Fibroblast of lung (primary cell): Measurements from ENCODE around the gene ALPK3. TPM values are rescaled to one million over a fixed set of nuclear protein-coding genes. Genes with fewer than 3 reads are reported as not detected.

ENCODE experiments used
- DNase-seq, 2 donors: peaks; one replicate each; pipeline versions ENCODE4 v3.0.0 to v3.0.0-alpha.2; 2010; ENCODE audit warnings: low read depth in 2 of 2
- H2AFZ ChIP-seq: 2 replicates; pipeline ENCODE4 v1.5.1; 2012; ENCODE audit warnings: low read length, control low read depth, inconsistent platforms
- H3K27ac ChIP-seq: 2 replicates; pipeline ENCODE4 v1.5.1; 2011; ENCODE audit warnings: low read length, control low read depth; ENCODE audit not compliant: insufficient read depth
- H3K27me3 ChIP-seq: 2 replicates; pipeline ENCODE4 v1.5.1; 2011; ENCODE audit warnings: mild to moderate bottlenecking, low read length; ENCODE audit not compliant: control insufficient read depth, insufficient read depth
- H3K36me3 ChIP-seq: 2 replicates; pipeline ENCODE4 v1.5.1; 2011; ENCODE audit warnings: low read length; ENCODE audit not compliant: control insufficient read depth, insufficient read depth
- H3K4me1 ChIP-seq: 2 replicates; pipeline ENCODE4 v1.5.1; 2011; ENCODE audit warnings: low read length; ENCODE audit not compliant: control insufficient read depth, insufficient read depth; ENCODE audit errors: extremely low read depth
- H3K4me2 ChIP-seq: 2 replicates; pipeline ENCODE4 v1.5.1; 2011; ENCODE audit warnings: low read length, control low read depth; ENCODE audit not compliant: insufficient read depth; ENCODE audit errors: extremely low read depth
- H3K4me3 ChIP-seq, 4 experiments: fragments of 200-600 bp in 1 of 4; sonication (generic) in 1 of 4; replicated peaks in 1 of 4; 2 replicates each; pipeline ENCODE4 v1.5.1; 2011 to 2016; ENCODE audit warnings: low read length in 4 of 4, low read depth in 3 of 4, mild to moderate bottlenecking in 3 of 4, control low read depth in 2 of 4, inconsistent platforms in 1 of 4, mixed read lengths in 1 of 4; ENCODE audit not compliant: insufficient read depth in 1 of 4; ENCODE audit errors: control extremely low read depth in 1 of 4
- H3K79me2 ChIP-seq: 2 replicates; pipeline ENCODE4 v1.5.1; 2012; ENCODE audit warnings: mild to moderate bottlenecking, low read length, inconsistent platforms; ENCODE audit not compliant: control insufficient read depth, insufficient read depth
- H3K9ac ChIP-seq: 2 replicates; pipeline ENCODE4 v1.5.1; 2011; ENCODE audit warnings: mild to moderate bottlenecking, low read length, control low read depth; ENCODE audit not compliant: insufficient read depth
- H3K9me3 ChIP-seq: 2 replicates; pipeline ENCODE4 v1.5.1; 2012; ENCODE audit warnings: low read depth, low read length; ENCODE audit not compliant: control insufficient read depth, insufficient read depth
- H4K20me1 ChIP-seq: 2 replicates; pipeline ENCODE4 v1.5.1; 2011; ENCODE audit warnings: low read length; ENCODE audit not compliant: control insufficient read depth, insufficient read depth; ENCODE audit errors: extremely low read depth
- EZH2 ChIP-seq: IDR thresholded peaks from 2 replicates; pipeline ENCODE4 v1.5.1; 2012; ENCODE audit warnings: low read length, control low read depth, mild to moderate bottlenecking; ENCODE audit errors: missing control alignments
- polyA plus RNA-seq, 2 donors: library from polyadenylated mRNA; depleted of rRNA in 1 of 2; stranded (reverse) in 1 of 2; unstranded in 1 of 2; fragments of >200 nt; gene quantifications; 2 replicates each; pipeline ENCODE4 v1.2.1, GENCODE V29; 2011 to 2012; ENCODE audit warnings: missing spikeins in 1 of 2
- total RNA-seq: library from RNA; depleted of rRNA; stranded (reverse); fragments of >200 nt; gene quantifications from 2 replicates; pipeline ENCODE4 v1.2.1, GENCODE V29; 2014
- TF ChIP-seq, protein P1 (sequence below), 2 donors: IDR thresholded peaks in 1 of 2; conservative IDR thresholded peaks in 1 of 2; 1 replicate in 1 of 2; 2 replicates in 1 of 2; pipeline ENCODE4 v1.5.1; 2011 to 2012; ENCODE audit warnings: low read length in 2 of 2, control low read depth in 1 of 2, inconsistent platforms in 1 of 2, low read depth in 1 of 2, mild to moderate bottlenecking in 1 of 2

The ALPK3 gene
- total and polyA plus RNA-seq, 2 donors (not counting 1 experiment from before 2014, with no cell fraction given), result 0.03 to 0.50 TPM

DNA sequence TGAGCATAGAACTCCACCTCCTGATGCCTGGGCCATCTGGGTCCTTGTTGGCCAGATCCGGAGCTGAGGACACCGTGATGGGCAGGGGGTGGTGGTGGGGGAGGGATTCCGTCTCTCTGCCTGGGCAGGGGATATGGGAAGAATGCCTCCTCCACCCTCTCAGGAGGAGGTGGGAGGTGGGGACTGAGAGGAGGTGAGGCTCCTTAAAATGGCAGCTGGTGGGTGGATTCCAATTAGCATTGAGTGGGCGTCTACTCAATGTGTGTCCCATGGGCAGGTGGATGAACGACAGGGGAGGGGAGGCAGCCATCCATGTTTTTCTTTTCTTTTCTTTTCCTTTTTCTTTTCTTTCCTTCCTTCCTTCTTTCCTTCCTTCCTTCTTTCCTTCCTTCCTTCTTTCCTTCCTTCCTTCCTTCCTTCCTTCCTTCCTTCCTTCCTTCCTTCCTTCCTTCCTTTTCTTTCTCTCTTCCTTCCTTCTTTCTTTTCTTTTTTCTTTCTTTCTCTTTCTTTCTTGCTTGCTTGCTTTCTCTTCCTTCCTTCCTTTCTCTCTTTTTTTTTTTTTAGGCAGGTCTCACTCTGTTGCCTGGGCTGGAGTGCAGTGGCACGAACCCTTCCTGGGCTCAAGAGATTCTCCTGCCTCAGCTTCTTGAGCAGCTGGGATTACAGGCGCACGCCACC, 72.3 kb downstream of the ALPK3 start:
- Histone ChIP-seq H3K9ac (no peak overlapping the region), H3K4me3 (no peak overlapping the region), H3K27me3 (peaks cover 9% of the 10 kb centered on the region), H4K20me1 (no peaks in the 10 kb centered on the region), H3K9me3 (no peaks in the 10 kb centered on the region), H2AFZ (no peak overlapping the region), H3K4me2 (no peak overlapping the region), H3K4me1 (no peaks in the 10 kb centered on the region), H3K79me2 (no peaks in the 10 kb centered on the region), H3K36me3 (no peaks in the 10 kb centered on the region), H3K27ac (no peak overlapping the region)
- no peak for TF ChIP-seq EZH2
- no peak for DNase-seq

- H3K79me2 ChIP-seq, result no peaks in the 10 kb centered on the region
- no peak overlapping the region for H3K4me3 ChIP-seq
- TF ChIP-seq EZH2, result no peak
- TF ChIP-seq, protein P1, sequence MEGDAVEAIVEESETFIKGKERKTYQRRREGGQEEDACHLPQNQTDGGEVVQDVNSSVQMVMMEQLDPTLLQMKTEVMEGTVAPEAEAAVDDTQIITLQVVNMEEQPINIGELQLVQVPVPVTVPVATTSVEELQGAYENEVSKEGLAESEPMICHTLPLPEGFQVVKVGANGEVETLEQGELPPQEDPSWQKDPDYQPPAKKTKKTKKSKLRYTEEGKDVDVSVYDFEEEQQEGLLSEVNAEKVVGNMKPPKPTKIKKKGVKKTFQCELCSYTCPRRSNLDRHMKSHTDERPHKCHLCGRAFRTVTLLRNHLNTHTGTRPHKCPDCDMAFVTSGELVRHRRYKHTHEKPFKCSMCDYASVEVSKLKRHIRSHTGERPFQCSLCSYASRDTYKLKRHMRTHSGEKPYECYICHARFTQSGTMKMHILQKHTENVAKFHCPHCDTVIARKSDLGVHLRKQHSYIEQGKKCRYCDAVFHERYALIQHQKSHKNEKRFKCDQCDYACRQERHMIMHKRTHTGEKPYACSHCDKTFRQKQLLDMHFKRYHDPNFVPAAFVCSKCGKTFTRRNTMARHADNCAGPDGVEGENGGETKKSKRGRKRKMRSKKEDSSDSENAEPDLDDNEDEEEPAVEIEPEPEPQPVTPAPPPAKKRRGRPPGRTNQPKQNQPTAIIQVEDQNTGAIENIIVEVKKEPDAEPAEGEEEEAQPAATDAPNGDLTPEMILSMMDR (conservative IDR thresholded peaks at IDR 0.05 in 1 of 2, IDR thresholded peaks at IDR 0.05 in 1 of 2; ENCODE audit: low read depth in 1 of 2, low read length in 2 of 2), result no peak
- peaks cover 12% of the 10 kb centered on the region for H3K27me3 ChIP-seq
- H3K27ac ChIP-seq, result no peak overlapping the region
- no peaks in the 10 kb centered on the region for H4K20me1 ChIP-seq
- H3K36me3 ChIP-seq, result no peaks in the 10 kb centered on the region
- DNase-seq, result no peak
- H2AFZ ChIP-seq, result no peak overlapping the region
- H3K9me3 ChIP-seq, result no peaks in the 10 kb centered on the region
- H3K9ac ChIP-seq, result no peak overlapping the region
- H3K4me1 ChIP-seq, result no peaks in the 10 kb centered on the region
- H3K4me2 ChIP-seq, result no peak overlapping the region
Observed at GRCh38 chr15:84889991-84890669, 73.0 kb downstream of the ALPK3 start.

DNA sequence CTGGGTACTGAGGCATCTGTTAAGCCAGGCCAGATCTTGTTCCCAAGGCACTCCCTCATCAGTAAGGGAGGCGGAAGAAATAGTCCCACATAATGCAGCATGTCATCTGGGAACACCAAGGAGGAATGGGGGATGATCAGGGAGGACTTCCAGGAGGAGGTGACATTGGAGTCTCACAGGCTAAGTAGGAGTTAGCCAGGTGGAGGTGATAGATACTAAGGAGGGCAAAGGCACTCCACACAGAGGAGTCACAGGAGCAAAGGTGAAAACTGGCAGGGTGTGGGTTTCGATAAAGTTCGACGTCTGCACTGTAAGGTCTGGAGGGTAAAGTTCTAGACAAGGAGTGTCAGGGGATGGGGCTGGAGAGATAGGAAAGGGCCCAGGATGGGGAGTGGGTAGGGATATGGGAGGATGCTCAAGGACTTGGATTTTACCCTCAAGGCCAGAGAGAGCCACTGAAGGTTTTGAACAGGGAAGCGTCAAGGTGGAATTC, 73.6 kb downstream of the ALPK3 start:
- DNase-seq, result no peak
- no peak overlapping the region for H3K4me2 ChIP-seq
- H3K4me3 ChIP-seq, result no peak overlapping the region
- H2AFZ ChIP-seq, result no peak overlapping the region
- TF ChIP-seq EZH2, result no peak
- TF ChIP-seq, protein P1 (conservative IDR thresholded peaks at IDR 0.05 in 1 of 2, IDR thresholded peaks at IDR 0.05 in 1 of 2; ENCODE audit: low read depth in 1 of 2, low read length in 2 of 2), result no peak
- H3K9ac ChIP-seq, result no peak overlapping the region
- no peaks in the 10 kb centered on the region for H3K4me1 ChIP-seq
- H4K20me1 ChIP-seq, result no peaks in the 10 kb centered on the region
- no peaks in the 10 kb centered on the region for H3K36me3 ChIP-seq
- H3K27ac ChIP-seq, result no peak overlapping the region
- no peaks in the 10 kb centered on the region for H3K9me3 ChIP-seq
- H3K79me2 ChIP-seq, result no peaks in the 10 kb centered on the region
- H3K27me3 ChIP-seq, result peaks cover 16% of the 10 kb centered on the region
